ENCODE results near the gene NDUFB8.

Gene NDUFB8

DNA sequence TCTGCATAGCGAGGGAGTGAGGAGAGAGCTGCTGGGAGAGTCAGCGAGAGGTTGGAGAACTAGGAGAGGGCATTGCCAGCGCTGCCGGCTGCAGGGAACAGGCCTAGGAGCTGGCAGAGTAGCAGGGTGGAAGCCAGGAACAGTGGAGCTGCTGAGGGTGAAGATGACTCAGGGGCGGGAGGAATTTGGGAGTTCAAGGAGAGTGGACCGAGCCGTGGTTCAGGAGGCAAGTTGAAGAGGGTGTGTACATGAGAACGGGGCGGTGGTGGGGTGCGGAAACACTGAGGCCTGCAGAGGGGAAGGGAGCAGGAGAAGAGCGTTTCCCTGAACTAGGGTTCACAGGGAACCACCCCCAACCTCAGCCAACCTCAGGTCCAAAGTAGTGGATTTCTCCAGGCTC lies 37.6 kb upstream of the NDUFB8 start:
- Histone ChIP-seq H3K4me3 (ENCODE audit: low read depth in 1 of 5, low read length in 5 of 5) (no peak overlapping the region), H3K36me3 (ENCODE audit: control insufficient read depth in 5 of 5, insufficient read depth in 5 of 5, low read length in 5 of 5) (no peaks in the 10 kb centered on the region), H3K9ac (ENCODE audit: low read length in 5 of 5) (no peak overlapping the region), H3K27ac (ENCODE audit: low read depth, low read length) (no peak overlapping the region), H3K4me1 (ENCODE audit: control insufficient read depth in 5 of 5, insufficient read depth in 5 of 5, low read length in 5 of 5) (peaks cover 0 to 7% (median 3%) of the 10 kb centered on the region in 5 donors), H3K27me3 (ENCODE audit: control insufficient read depth in 5 of 5, insufficient read depth in 4 of 5, low read length in 5 of 5) (peaks cover 62 to 84% (median 76%) of the 10 kb centered on the region in 5 donors), H3K9me3 (ENCODE audit: control insufficient read depth in 5 of 5, low read length in 5 of 5) (no peaks in the 10 kb centered on the region)

- H3K4me1 ChIP-seq (ENCODE audit: control insufficient read depth in 5 of 5, insufficient read depth in 5 of 5, low read length in 5 of 5) = peaks cover 4 to 14% (median 9%) of the 10 kb centered on the region in 5 donors
- H3K27me3 ChIP-seq (ENCODE audit: control insufficient read depth in 5 of 5, insufficient read depth in 4 of 5, low read length in 5 of 5) = peaks cover 66 to 87% (median 82%) of the 10 kb centered on the region in 5 donors
- no peak overlapping the region for H3K4me3 ChIP-seq (ENCODE audit: low read depth in 1 of 5, low read length in 5 of 5)
- no peak overlapping the region for H3K9ac ChIP-seq (ENCODE audit: low read length in 5 of 5)
- H3K36me3 ChIP-seq (ENCODE audit: control insufficient read depth in 5 of 5, insufficient read depth in 5 of 5, low read length in 5 of 5) = no peaks in the 10 kb centered on the region
- H3K27ac ChIP-seq (ENCODE audit: low read depth, low read length) = no peak overlapping the region
- H3K9me3 ChIP-seq (ENCODE audit: control insufficient read depth in 5 of 5, low read length in 5 of 5) = no peaks in the 10 kb centered on the region
Measured at GRCh38 chr10:100566561-100566960, 36.9 kb upstream of the NDUFB8 start.

GRCh38 chr10:100565206-100565985 lies 35.7 kb upstream of the NDUFB8 start:
- peaks cover 4 to 15% (median 9%) of the 10 kb centered on the region in 5 donors for H3K4me1 ChIP-seq (ENCODE audit: control insufficient read depth in 5 of 5, insufficient read depth in 5 of 5, low read length in 5 of 5)
- no peak overlapping the region for H3K27ac ChIP-seq (ENCODE audit: low read depth, low read length)
- H3K4me3 ChIP-seq (ENCODE audit: low read depth in 1 of 5, low read length in 5 of 5) = no peak overlapping the region
- no peak overlapping the region for H3K9ac ChIP-seq (ENCODE audit: low read length in 5 of 5)
- H3K36me3 ChIP-seq (ENCODE audit: control insufficient read depth in 5 of 5, insufficient read depth in 5 of 5, low read length in 5 of 5) = no peaks in the 10 kb centered on the region
- H3K27me3 ChIP-seq (ENCODE audit: control insufficient read depth in 5 of 5, insufficient read depth in 4 of 5, low read length in 5 of 5) = peaks cover 59 to 81% (median 74%) of the 10 kb centered on the region in 5 donors
- H3K9me3 ChIP-seq (ENCODE audit: control insufficient read depth in 5 of 5, low read length in 5 of 5) = no peaks in the 10 kb centered on the region

DNA sequence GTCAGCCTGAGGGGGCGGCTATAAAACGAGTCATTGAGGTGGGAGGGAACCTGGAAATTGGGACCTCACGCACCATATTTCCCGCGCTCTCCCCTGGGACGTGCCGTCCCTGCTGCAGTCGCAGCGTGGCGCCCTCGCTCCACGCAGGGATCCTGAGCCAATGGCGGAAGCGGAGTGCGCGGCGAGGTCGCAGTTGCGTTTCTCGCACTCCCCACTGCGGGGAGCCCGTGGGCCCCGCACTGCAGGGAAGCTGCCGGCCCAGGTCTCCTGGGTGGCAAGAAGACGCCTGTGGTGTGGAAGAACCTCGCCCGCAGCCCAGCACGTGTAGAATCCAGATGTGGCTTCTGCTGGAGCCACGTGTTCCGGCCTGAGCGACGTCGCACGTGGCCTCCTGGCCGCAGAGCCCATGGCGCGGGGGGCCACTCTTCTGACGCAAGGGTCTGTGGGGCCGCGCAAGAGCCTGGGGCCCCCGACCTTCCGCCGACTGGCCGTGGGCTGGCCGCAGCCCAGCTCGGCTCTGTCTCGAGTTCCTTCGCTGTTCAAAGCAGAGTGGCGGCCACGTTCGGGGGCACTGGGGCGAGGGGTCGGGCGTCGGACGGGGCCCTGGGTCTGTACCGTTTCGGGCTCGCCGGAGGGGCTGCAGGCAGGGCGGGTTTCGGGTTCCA lies 32.5 kb upstream of the NDUFB8 start:
- H3K27ac ChIP-seq (ENCODE audit: low read depth, low read length) = no peak overlapping the region
- no peak overlapping the region for H3K9ac ChIP-seq (ENCODE audit: low read length in 5 of 5)
- peaks cover 35 to 52% (median 43%) of the 10 kb centered on the region in 5 donors for H3K27me3 ChIP-seq (ENCODE audit: control insufficient read depth in 5 of 5, insufficient read depth in 4 of 5, low read length in 5 of 5)
- no peaks in the 10 kb centered on the region for H3K9me3 ChIP-seq (ENCODE audit: control insufficient read depth in 5 of 5, low read length in 5 of 5)
- peak overlapping the region in 3 of 5 donors; percentile 9 to 34 (median 16) for H3K4me3 ChIP-seq (ENCODE audit: low read depth in 1 of 5, low read length in 5 of 5)
- H3K36me3 ChIP-seq (ENCODE audit: control insufficient read depth in 5 of 5, insufficient read depth in 5 of 5, low read length in 5 of 5) = peaks cover 2 to 14% (median 4%) of the 10 kb centered on the region in 5 donors
- H3K4me1 ChIP-seq (ENCODE audit: control insufficient read depth in 5 of 5, insufficient read depth in 5 of 5, low read length in 5 of 5) = peaks cover 4 to 15% (median 9%) of the 10 kb centered on the region in 5 donors

- no peak overlapping the region for H3K4me3 ChIP-seq (ENCODE audit: low read depth in 1 of 5, low read length in 5 of 5)
- H3K27ac ChIP-seq (ENCODE audit: low read depth, low read length) = no peak overlapping the region
- peaks cover 4 to 23% (median 9%) of the 10 kb centered on the region in 5 donors for H3K36me3 ChIP-seq (ENCODE audit: control insufficient read depth in 5 of 5, insufficient read depth in 5 of 5, low read length in 5 of 5)
- peaks cover 31 to 43% (median 32%) of the 10 kb centered on the region in 5 donors for H3K27me3 ChIP-seq (ENCODE audit: control insufficient read depth in 5 of 5, insufficient read depth in 4 of 5, low read length in 5 of 5)
- no peak overlapping the region for H3K9ac ChIP-seq (ENCODE audit: low read length in 5 of 5)
- no peaks in the 10 kb centered on the region for H3K9me3 ChIP-seq (ENCODE audit: control insufficient read depth in 5 of 5, low read length in 5 of 5)
- peaks cover 4 to 15% (median 9%) of the 10 kb centered on the region in 5 donors for H3K4me1 ChIP-seq (ENCODE audit: control insufficient read depth in 5 of 5, insufficient read depth in 5 of 5, low read length in 5 of 5)
Measured at GRCh38 chr10:100561005-100561404, 31.3 kb upstream of the NDUFB8 start.

- Histone ChIP-seq H3K36me3 (ENCODE audit: control insufficient read depth in 5 of 5, insufficient read depth in 5 of 5, low read length in 5 of 5) (peaks cover 5 to 31% (median 13%) of the 10 kb centered on the region in 5 donors), H3K9me3 (ENCODE audit: control insufficient read depth in 5 of 5, low read length in 5 of 5) (no peaks in the 10 kb centered on the region), H3K27me3 (ENCODE audit: control insufficient read depth in 5 of 5, insufficient read depth in 4 of 5, low read length in 5 of 5) (peaks cover 23 to 38% (median 28%) of the 10 kb centered on the region in 5 donors), H3K4me1 (ENCODE audit: control insufficient read depth in 5 of 5, insufficient read depth in 5 of 5, low read length in 5 of 5) (peaks cover 4 to 15% (median 9%) of the 10 kb centered on the region in 5 donors), H3K9ac (ENCODE audit: low read length in 5 of 5) (no peak overlapping the region), H3K4me3 (ENCODE audit: low read depth in 1 of 5, low read length in 5 of 5) (no peak overlapping the region), H3K27ac (ENCODE audit: low read depth, low read length) (no peak overlapping the region)
Measured at GRCh38 chr10:100560248-100560647, 30.6 kb upstream of the NDUFB8 start.

DNA sequence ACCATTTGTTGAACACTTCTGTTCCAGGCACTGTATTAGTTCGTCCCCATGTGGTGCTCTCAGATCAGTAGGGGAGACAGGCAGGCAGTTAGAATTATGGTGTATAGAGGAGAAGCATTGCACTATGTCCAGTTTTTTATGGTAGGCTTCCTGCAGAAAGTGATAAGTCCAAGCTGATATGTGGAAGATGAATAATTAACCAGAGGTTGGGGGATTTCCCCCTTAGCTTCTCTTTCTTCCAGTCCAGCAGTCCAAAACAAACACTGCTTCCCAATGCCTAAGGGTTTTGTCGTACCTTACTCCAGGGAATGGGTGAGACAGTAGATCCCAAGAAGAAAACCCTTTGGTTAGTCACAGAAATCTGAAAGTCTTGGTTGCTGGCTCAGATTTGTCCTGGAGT lies 25.2 kb upstream of the NDUFB8 start:
- H3K27ac ChIP-seq (ENCODE audit: low read depth, low read length) = no peak overlapping the region
- no peaks in the 10 kb centered on the region for H3K9me3 ChIP-seq (ENCODE audit: control insufficient read depth in 5 of 5, low read length in 5 of 5)
- no peak overlapping the region for H3K4me3 ChIP-seq (ENCODE audit: low read depth in 1 of 5, low read length in 5 of 5)
- peaks cover 9 to 46% (median 21%) of the 10 kb centered on the region in 5 donors for H3K36me3 ChIP-seq (ENCODE audit: control insufficient read depth in 5 of 5, insufficient read depth in 5 of 5, low read length in 5 of 5)
- no peak overlapping the region for H3K9ac ChIP-seq (ENCODE audit: low read length in 5 of 5)
- H3K27me3 ChIP-seq (ENCODE audit: control insufficient read depth in 5 of 5, insufficient read depth in 4 of 5, low read length in 5 of 5) = no peaks in the 10 kb centered on the region
- no peaks in the 10 kb centered on the region for H3K4me1 ChIP-seq (ENCODE audit: control insufficient read depth in 5 of 5, insufficient read depth in 5 of 5, low read length in 5 of 5)

DNA sequence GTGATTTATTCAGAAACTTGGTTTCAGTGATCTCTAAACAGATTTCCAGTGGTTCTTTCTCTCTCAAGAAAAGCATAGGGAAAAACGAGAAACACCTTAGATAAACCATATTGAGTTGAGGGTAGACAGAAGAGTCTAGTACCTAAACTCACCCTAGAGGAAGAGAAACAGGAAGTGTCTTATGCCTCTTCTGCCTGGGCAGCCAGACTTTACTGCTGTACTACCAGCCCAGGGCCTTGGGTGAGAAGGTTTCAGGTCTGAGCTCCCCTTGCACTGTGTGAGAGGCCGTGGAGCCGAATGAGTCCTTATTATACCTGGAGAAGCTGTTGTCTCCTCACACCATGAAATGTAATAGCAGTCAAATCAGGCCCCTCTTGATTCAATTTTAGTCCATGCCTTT lies 24.3 kb upstream of the NDUFB8 start:
- H3K27me3 ChIP-seq (ENCODE audit: control insufficient read depth in 5 of 5, insufficient read depth in 4 of 5, low read length in 5 of 5) = no peaks in the 10 kb centered on the region
- no peaks in the 10 kb centered on the region for H3K9me3 ChIP-seq (ENCODE audit: control insufficient read depth in 5 of 5, low read length in 5 of 5)
- no peaks in the 10 kb centered on the region for H3K4me1 ChIP-seq (ENCODE audit: control insufficient read depth in 5 of 5, insufficient read depth in 5 of 5, low read length in 5 of 5)
- H3K9ac ChIP-seq (ENCODE audit: low read length in 5 of 5) = no peak overlapping the region
- peaks cover 9 to 55% (median 31%) of the 10 kb centered on the region in 5 donors for H3K36me3 ChIP-seq (ENCODE audit: control insufficient read depth in 5 of 5, insufficient read depth in 5 of 5, low read length in 5 of 5)
- H3K27ac ChIP-seq (ENCODE audit: low read depth, low read length) = no peak overlapping the region
- H3K4me3 ChIP-seq (ENCODE audit: low read depth in 1 of 5, low read length in 5 of 5) = no peak overlapping the region

- H3K27me3 ChIP-seq (ENCODE audit: control insufficient read depth in 5 of 5, insufficient read depth in 4 of 5, low read length in 5 of 5) = no peaks in the 10 kb centered on the region
- no peak overlapping the region for H3K4me3 ChIP-seq (ENCODE audit: low read depth in 1 of 5, low read length in 5 of 5)
- H3K36me3 ChIP-seq (ENCODE audit: control insufficient read depth in 5 of 5, insufficient read depth in 5 of 5, low read length in 5 of 5) = peaks cover 10 to 61% (median 47%) of the 10 kb centered on the region in 5 donors
- H3K27ac ChIP-seq (ENCODE audit: low read depth, low read length) = no peak overlapping the region
- no peak overlapping the region for H3K9ac ChIP-seq (ENCODE audit: low read length in 5 of 5)
- H3K9me3 ChIP-seq (ENCODE audit: control insufficient read depth in 5 of 5, low read length in 5 of 5) = no peaks in the 10 kb centered on the region
- no peaks in the 10 kb centered on the region for H3K4me1 ChIP-seq (ENCODE audit: control insufficient read depth in 5 of 5, insufficient read depth in 5 of 5, low read length in 5 of 5)
Measured at GRCh38 chr10:100551738-100552137, 22.1 kb upstream of the NDUFB8 start.

GRCh38 chr10:100551196-100551595 lies 21.5 kb upstream of the NDUFB8 start:
- Histone ChIP-seq H3K36me3 (ENCODE audit: control insufficient read depth in 5 of 5, insufficient read depth in 5 of 5, low read length in 5 of 5) (peaks cover 13 to 60% (median 50%) of the 10 kb centered on the region in 5 donors), H3K9me3 (ENCODE audit: control insufficient read depth in 5 of 5, low read length in 5 of 5) (no peaks in the 10 kb centered on the region), H3K27ac (ENCODE audit: low read depth, low read length) (no peak overlapping the region), H3K4me1 (ENCODE audit: control insufficient read depth in 5 of 5, insufficient read depth in 5 of 5, low read length in 5 of 5) (no peaks in the 10 kb centered on the region), H3K4me3 (ENCODE audit: low read depth in 1 of 5, low read length in 5 of 5) (no peak overlapping the region), H3K27me3 (ENCODE audit: control insufficient read depth in 5 of 5, insufficient read depth in 4 of 5, low read length in 5 of 5) (no peaks in the 10 kb centered on the region), H3K9ac (ENCODE audit: low read length in 5 of 5) (no peak overlapping the region)
